Activated naive CD8-positive, alpha-beta T cell treated with anti-CD3 and anti-CD28 coated beads, Interleukin-2, amount 50 U/mL, for 24 hours (primary cell): ENCODE data around the gene BTBD6.
"Not testable (repeated sequence)": the region's sequence is repeated elsewhere in the genome, so short reads cannot be mapped to it uniquely, and the experiment has no call there.

ENCODE experiments used
- ATAC-seq: fragments of 150-1000 bp; cut with Tn5 transposase; one replicate; pipeline ENCODE4 v1.10.0; 2021
- DNase-seq: peaks from one replicate; pipeline ENCODE4 v3.0.0; 2021
- H3K27ac Mint-ChIP-seq: one replicate; pipeline ENCODE4 v1.8.0; 2021; ENCODE audit warnings: mild to moderate bottlenecking, mixed read lengths
- H3K27me3 Mint-ChIP-seq: one replicate; pipeline ENCODE4 v1.8.0; 2021; ENCODE audit warnings: mixed read lengths
- H3K36me3 Mint-ChIP-seq: one replicate; pipeline ENCODE4 v1.8.0; 2021; ENCODE audit warnings: low read depth, mixed read lengths
- H3K4me1 Mint-ChIP-seq: one replicate; pipeline ENCODE4 v1.8.0; 2021; ENCODE audit warnings: mixed read lengths
- H3K4me3 Mint-ChIP-seq: one replicate; pipeline ENCODE4 v1.8.0; 2021; ENCODE audit warnings: mild to moderate bottlenecking, moderate library complexity, mixed read lengths
- H3K9me3 Mint-ChIP-seq: one replicate; pipeline ENCODE4 v1.8.0; 2021; ENCODE audit warnings: mixed read lengths

The BTBD6 gene

GRCh38 chr14:105260959-105261358 is 12.6 kb downstream of the BTBD6 start:
- H3K27ac Mint-ChIP-seq = no peak overlapping the region
- H3K27me3 Mint-ChIP-seq = no peaks in the 10 kb centered on the region
- H3K4me3 Mint-ChIP-seq = no peak overlapping the region
- no peak for DNase-seq
- H3K36me3 Mint-ChIP-seq = peaks cover 6% of the 10 kb centered on the region
- H3K4me1 Mint-ChIP-seq = no peaks in the 10 kb centered on the region
- ATAC-seq = no peak
- H3K9me3 Mint-ChIP-seq = no peaks in the 10 kb centered on the region

GRCh38 chr14:105261781-105262180 is 13.4 kb downstream of the BTBD6 start:
- Mint-ChIP-seq H3K36me3 (peaks cover 6% of the 10 kb centered on the region), H3K4me1 (no peaks in the 10 kb centered on the region), H3K4me3 (no peak overlapping the region), H3K27ac (no peak overlapping the region), H3K9me3 (no peaks in the 10 kb centered on the region), H3K27me3 (no peaks in the 10 kb centered on the region)
- ATAC-seq = no peak
- no peak for DNase-seq

GRCh38 chr14:105267820-105268548 is 19.7 kb downstream of the BTBD6 start:
- H3K4me1 Mint-ChIP-seq = no peaks in the 10 kb centered on the region
- no peak overlapping the region for H3K4me3 Mint-ChIP-seq
- H3K36me3 Mint-ChIP-seq = peaks cover 6% of the 10 kb centered on the region
- no peaks in the 10 kb centered on the region for H3K9me3 Mint-ChIP-seq
- H3K27ac Mint-ChIP-seq = no peak overlapping the region
- no peak for DNase-seq
- no peaks in the 10 kb centered on the region for H3K27me3 Mint-ChIP-seq
- no peak for ATAC-seq

- ATAC-seq (no peak), DNase-seq (no peak)
- H3K4me3 Mint-ChIP-seq = no peak overlapping the region
- no peaks in the 10 kb centered on the region for H3K9me3 Mint-ChIP-seq
- H3K27me3 Mint-ChIP-seq = no peaks in the 10 kb centered on the region
- H3K36me3 Mint-ChIP-seq = peaks cover 5% of the 10 kb centered on the region
- no peaks in the 10 kb centered on the region for H3K4me1 Mint-ChIP-seq
- no peak overlapping the region for H3K27ac Mint-ChIP-seq
These were observed 20.5 kb downstream of the BTBD6 start for GRCh38 chr14:105268736-105269354.

GRCh38 chr14:105269405-105269804 is 21.1 kb downstream of the BTBD6 start:
- no peak for DNase-seq
- peaks cover 2% of the 10 kb centered on the region for H3K36me3 Mint-ChIP-seq
- no peak overlapping the region for H3K4me3 Mint-ChIP-seq
- no peak for ATAC-seq
- no peaks in the 10 kb centered on the region for H3K4me1 Mint-ChIP-seq
- no peaks in the 10 kb centered on the region for H3K9me3 Mint-ChIP-seq
- no peaks in the 10 kb centered on the region for H3K27me3 Mint-ChIP-seq
- no peak overlapping the region for H3K27ac Mint-ChIP-seq

GRCh38 chr14:105271224-105271890 is 23.0 kb downstream of the BTBD6 start:
- H3K4me3 Mint-ChIP-seq = no peak overlapping the region

GRCh38 chr14:105272623-105273022 is 24.3 kb downstream of the BTBD6 start:
- Mint-ChIP-seq H3K27ac (no peak overlapping the region), H3K4me1 (no peaks in the 10 kb centered on the region), H3K4me3 (no peak overlapping the region), H3K9me3 (no peaks in the 10 kb centered on the region), H3K36me3 (no peaks in the 10 kb centered on the region), H3K27me3 (no peaks in the 10 kb centered on the region)
- DNase-seq (no peak), ATAC-seq (no peak)

More at GRCh38 chr14:105271224-105271890, 23.0 kb downstream of the BTBD6 start:
- Mint-ChIP-seq H3K9me3 (no peaks in the 10 kb centered on the region), H3K27ac (no peak overlapping the region), H3K27me3 (no peaks in the 10 kb centered on the region), H3K36me3 (no peaks in the 10 kb centered on the region), H3K4me1 (no peaks in the 10 kb centered on the region)
- ATAC-seq (no peak), DNase-seq (no peak)

- H3K4me3 Mint-ChIP-seq = no peak overlapping the region
- ATAC-seq = no peak
- no peak overlapping the region for H3K27ac Mint-ChIP-seq
- no peaks in the 10 kb centered on the region for H3K9me3 Mint-ChIP-seq
- DNase-seq = no peak
- H3K27me3 Mint-ChIP-seq = no peaks in the 10 kb centered on the region
- H3K36me3 Mint-ChIP-seq = no peaks in the 10 kb centered on the region
- H3K4me1 Mint-ChIP-seq = no peaks in the 10 kb centered on the region
These were observed 24.7 kb downstream of the BTBD6 start for GRCh38 chr14:105273062-105273461.

GRCh38 chr14:105274637-105275036 is 26.3 kb downstream of the BTBD6 start:
- Mint-ChIP-seq H3K36me3 (no peaks in the 10 kb centered on the region), H3K27ac (no peak overlapping the region), H3K4me1 (no peaks in the 10 kb centered on the region), H3K9me3 (no peaks in the 10 kb centered on the region), H3K27me3 (no peaks in the 10 kb centered on the region), H3K4me3 (no peak overlapping the region)
- ATAC-seq (no peak), DNase-seq (no peak)

- Mint-ChIP-seq H3K9me3 (no peaks in the 10 kb centered on the region), H3K36me3 (no peaks in the 10 kb centered on the region), H3K27me3 (no peaks in the 10 kb centered on the region), H3K4me1 (no peaks in the 10 kb centered on the region), H3K4me3 (no peak overlapping the region), H3K27ac (no peak overlapping the region)
- DNase-seq = no peak
- ATAC-seq = no peak
These were observed 27.1 kb downstream of the BTBD6 start for GRCh38 chr14:105275267-105275946.

- not testable (repeated sequence) for H3K27ac Mint-ChIP-seq, H3K9me3 Mint-ChIP-seq, H3K4me3 Mint-ChIP-seq, H3K4me1 Mint-ChIP-seq, H3K36me3 Mint-ChIP-seq, H3K27me3 Mint-ChIP-seq, ATAC-seq, DNase-seq
These were observed 29.1 kb downstream of the BTBD6 start for GRCh38 chr14:105277448-105277847.

GRCh38 chr14:105279642-105280361 is 31.5 kb downstream of the BTBD6 start:
- no peaks in the 10 kb centered on the region for H3K27me3 Mint-ChIP-seq
- no peak overlapping the region for H3K4me3 Mint-ChIP-seq
- no peak overlapping the region for H3K27ac Mint-ChIP-seq
- ATAC-seq (no peak), DNase-seq (no peak)
- H3K4me1 Mint-ChIP-seq = peaks cover 17% of the 10 kb centered on the region
- no peaks in the 10 kb centered on the region for H3K36me3 Mint-ChIP-seq
- H3K9me3 Mint-ChIP-seq = no peaks in the 10 kb centered on the region

- H3K27ac Mint-ChIP-seq = no peak overlapping the region
These were observed 32.2 kb downstream of the BTBD6 start for GRCh38 chr14:105280525-105280924.

GRCh38 chr14:105281371-105282097 is 33.2 kb downstream of the BTBD6 start:
- no peaks in the 10 kb centered on the region for H3K9me3 Mint-ChIP-seq
- H3K36me3 Mint-ChIP-seq = no peaks in the 10 kb centered on the region
- ATAC-seq (no peak), DNase-seq (no peak)
- peaks cover 17% of the 10 kb centered on the region for H3K4me1 Mint-ChIP-seq
- no peak overlapping the region for H3K4me3 Mint-ChIP-seq
- no peak overlapping the region for H3K27ac Mint-ChIP-seq
- no peaks in the 10 kb centered on the region for H3K27me3 Mint-ChIP-seq

More at GRCh38 chr14:105280525-105280924, 32.2 kb downstream of the BTBD6 start:
- H3K27me3 Mint-ChIP-seq = no peaks in the 10 kb centered on the region
- no peaks in the 10 kb centered on the region for H3K36me3 Mint-ChIP-seq
- no peaks in the 10 kb centered on the region for H3K9me3 Mint-ChIP-seq
- DNase-seq (no peak), ATAC-seq (no peak)
- H3K4me3 Mint-ChIP-seq = no peak overlapping the region
- H3K4me1 Mint-ChIP-seq = peaks cover 17% of the 10 kb centered on the region
